Peyer's patch (tissue), 4 donors: ENCODE results near the gene CETP.

Experiments
- POLR2A ChIP-seq, 2 donors: fragments of 450-650 bp; IDR thresholded peaks; one replicate each; pipeline ENCODE4 v1.5.1; 2017; ENCODE audit warnings: antibody characterized with exemption in 2 of 2, mild to moderate bottlenecking in 2 of 2, moderate library complexity in 2 of 2
- TF ChIP-seq, protein P1 (sequence below), 6 experiments: fragments of 450-650 bp in 4 of 6; fragments of 200-600 bp in 2 of 6; sonication (generic) in 1 of 6; IDR thresholded peaks; one replicate each; pipeline ENCODE4 v1.5.1; 2017 to 2019; ENCODE audit warnings: antibody characterized with exemption in 6 of 6, mild to moderate bottlenecking in 3 of 6, moderate library complexity in 1 of 6

DNA sequence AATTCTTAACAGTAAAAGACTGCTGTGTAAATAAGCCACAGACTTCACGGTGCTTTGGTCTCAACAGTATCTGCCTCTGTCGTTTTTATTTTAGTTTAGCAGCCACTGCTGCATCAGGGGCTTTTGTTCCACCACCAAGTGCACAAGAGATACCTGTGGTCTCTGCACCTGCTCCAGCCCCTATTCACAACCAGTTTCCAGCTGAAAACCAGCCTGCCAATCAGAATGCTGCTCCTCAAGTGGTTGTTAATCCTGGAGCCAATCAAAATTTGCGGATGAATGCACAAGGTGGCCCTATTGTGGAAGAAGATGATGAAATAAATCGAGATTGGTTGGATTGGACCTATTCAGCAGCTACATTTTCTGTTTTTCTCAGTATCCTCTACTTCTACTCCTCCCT lies 21.9 kb upstream of the CETP start:
- TF ChIP-seq, protein P1, sequence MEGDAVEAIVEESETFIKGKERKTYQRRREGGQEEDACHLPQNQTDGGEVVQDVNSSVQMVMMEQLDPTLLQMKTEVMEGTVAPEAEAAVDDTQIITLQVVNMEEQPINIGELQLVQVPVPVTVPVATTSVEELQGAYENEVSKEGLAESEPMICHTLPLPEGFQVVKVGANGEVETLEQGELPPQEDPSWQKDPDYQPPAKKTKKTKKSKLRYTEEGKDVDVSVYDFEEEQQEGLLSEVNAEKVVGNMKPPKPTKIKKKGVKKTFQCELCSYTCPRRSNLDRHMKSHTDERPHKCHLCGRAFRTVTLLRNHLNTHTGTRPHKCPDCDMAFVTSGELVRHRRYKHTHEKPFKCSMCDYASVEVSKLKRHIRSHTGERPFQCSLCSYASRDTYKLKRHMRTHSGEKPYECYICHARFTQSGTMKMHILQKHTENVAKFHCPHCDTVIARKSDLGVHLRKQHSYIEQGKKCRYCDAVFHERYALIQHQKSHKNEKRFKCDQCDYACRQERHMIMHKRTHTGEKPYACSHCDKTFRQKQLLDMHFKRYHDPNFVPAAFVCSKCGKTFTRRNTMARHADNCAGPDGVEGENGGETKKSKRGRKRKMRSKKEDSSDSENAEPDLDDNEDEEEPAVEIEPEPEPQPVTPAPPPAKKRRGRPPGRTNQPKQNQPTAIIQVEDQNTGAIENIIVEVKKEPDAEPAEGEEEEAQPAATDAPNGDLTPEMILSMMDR (IDR thresholded peaks at IDR 0.05), result no peak
- no peak for TF ChIP-seq POLR2A (IDR thresholded peaks at IDR 0.05)
